OCI-LY7 (cell line): Measurements from ENCODE around the gene PEX5L.

Source experiments
- CTCF ChIP-seq: fragments of 200-600 bp; sonication (generic); conservative IDR thresholded peaks from 2 replicates; pipeline ENCODE4 v1.5.1; 2014; ENCODE audit warnings: mild to moderate bottlenecking, antibody characterized with exemption, low read length, moderate library complexity, mixed read lengths
- EZH2phosphoT487 ChIP-seq: fragments of 200-600 bp; sonication (generic); IDR thresholded peaks from 2 replicates; pipeline ENCODE4 v1.6.1; 2018; ENCODE audit warnings: low read depth, borderline replicate concordance, mild to moderate bottlenecking, mixed run types, antibody characterized with exemption, low read length, moderate library complexity, mixed read lengths

- TF ChIP-seq CTCF, result no peak
- no peak for TF ChIP-seq EZH2phosphoT487
Measured at GRCh38 chr3:179868715-179869114, 168.0 kb downstream of the PEX5L start.
